ENCODE measurements around the gene HADHB. TPM values are rescaled to one million over a fixed set of nuclear protein-coding genes. Genes with fewer than 3 reads are reported as not detected.
A peak's percentile ranks its signal among the peaks of the same experiment; 100 is the strongest.

The HADHB gene
- total and polyA plus RNA-seq, 2 of the 13 experiments (the other 11 are each of a cell fraction or from before 2014, with no cell fraction given), result 112 to 238 TPM

GRCh38 chr2:26244309-26245230 lies at the start of gene HADHB, which contains the start of gene HADHA (continued):
- TF ChIP-seq, protein P1, sequence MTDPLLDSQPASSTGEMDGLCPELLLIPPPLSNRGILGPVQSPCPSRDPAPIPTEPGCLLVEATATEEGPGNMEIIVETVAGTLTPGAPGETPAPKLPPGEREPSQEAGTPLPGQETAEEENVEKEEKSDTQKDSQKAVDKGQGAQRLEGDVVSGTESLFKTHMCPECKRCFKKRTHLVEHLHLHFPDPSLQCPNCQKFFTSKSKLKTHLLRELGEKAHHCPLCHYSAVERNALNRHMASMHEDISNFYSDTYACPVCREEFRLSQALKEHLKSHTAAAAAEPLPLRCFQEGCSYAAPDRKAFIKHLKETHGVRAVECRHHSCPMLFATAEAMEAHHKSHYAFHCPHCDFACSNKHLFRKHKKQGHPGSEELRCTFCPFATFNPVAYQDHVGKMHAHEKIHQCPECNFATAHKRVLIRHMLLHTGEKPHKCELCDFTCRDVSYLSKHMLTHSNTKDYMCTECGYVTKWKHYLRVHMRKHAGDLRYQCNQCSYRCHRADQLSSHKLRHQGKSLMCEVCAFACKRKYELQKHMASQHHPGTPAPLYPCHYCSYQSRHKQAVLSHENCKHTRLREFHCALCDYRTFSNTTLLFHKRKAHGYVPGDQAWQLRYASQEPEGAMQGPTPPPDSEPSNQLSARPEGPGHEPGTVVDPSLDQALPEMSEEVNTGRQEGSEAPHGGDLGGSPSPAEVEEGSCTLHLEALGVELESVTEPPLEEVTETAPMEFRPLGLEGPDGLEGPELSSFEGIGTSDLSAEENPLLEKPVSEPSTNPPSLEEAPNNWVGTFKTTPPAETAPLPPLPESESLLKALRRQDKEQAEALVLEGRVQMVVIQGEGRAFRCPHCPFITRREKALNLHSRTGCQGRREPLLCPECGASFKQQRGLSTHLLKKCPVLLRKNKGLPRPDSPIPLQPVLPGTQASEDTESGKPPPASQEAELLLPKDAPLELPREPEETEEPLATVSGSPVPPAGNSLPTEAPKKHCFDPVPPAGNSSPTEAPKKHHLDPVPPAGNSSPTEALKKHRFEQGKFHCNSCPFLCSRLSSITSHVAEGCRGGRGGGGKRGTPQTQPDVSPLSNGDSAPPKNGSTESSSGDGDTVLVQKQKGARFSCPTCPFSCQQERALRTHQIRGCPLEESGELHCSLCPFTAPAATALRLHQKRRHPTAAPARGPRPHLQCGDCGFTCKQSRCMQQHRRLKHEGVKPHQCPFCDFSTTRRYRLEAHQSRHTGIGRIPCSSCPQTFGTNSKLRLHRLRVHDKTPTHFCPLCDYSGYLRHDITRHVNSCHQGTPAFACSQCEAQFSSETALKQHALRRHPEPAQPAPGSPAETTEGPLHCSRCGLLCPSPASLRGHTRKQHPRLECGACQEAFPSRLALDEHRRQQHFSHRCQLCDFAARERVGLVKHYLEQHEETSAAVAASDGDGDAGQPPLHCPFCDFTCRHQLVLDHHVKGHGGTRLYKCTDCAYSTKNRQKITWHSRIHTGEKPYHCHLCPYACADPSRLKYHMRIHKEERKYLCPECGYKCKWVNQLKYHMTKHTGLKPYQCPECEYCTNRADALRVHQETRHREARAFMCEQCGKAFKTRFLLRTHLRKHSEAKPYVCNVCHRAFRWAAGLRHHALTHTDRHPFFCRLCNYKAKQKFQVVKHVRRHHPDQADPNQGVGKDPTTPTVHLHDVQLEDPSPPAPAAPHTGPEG (CRISPR knock-in tag; IDR thresholded peaks at IDR 0.05), result peak; percentile 68; the same call in 1 of the 2 replicates
- TF ChIP-seq SIN3B (IDR thresholded peaks at IDR 0.05; ENCODE audit: low read length) (no peak), KDM2A (CRISPR knock-in tag; IDR thresholded peaks at IDR 0.05; ENCODE audit: borderline replicate concordance, low read depth) (peak; percentile 93), TOE1 (CRISPR knock-in tag; IDR thresholded peaks at IDR 0.05) (0 out of 2 replicates have a peak, but pooled peaks have one; percentile 34), ZNF501 (CRISPR knock-in tag; IDR thresholded peaks at IDR 0.05) (peak; percentile 96), CREBL2 (CRISPR knock-in tag; IDR thresholded peaks at IDR 0.05; ENCODE audit: borderline replicate concordance) (0 out of 2 replicates have a peak, but pooled peaks have one; percentile 8), ZNF510 (CRISPR knock-in tag; IDR thresholded peaks at IDR 0.05; ENCODE audit: low read depth) (no peak), SMC3 (IDR thresholded peaks at IDR 0.05; ENCODE audit: low read length) (peak; percentile 3; the same call in 1 of the 2 replicates), PHF21A (CRISPR knock-in tag; IDR thresholded peaks at IDR 0.05) (peak; percentile 93), KLF16 (CRISPR knock-in tag; IDR thresholded peaks at IDR 0.05) (peak in 1 of 2 experiments; percentile 84; a peak in 2 of 4 replicates), ZNF446 (CRISPR knock-in tag; IDR thresholded peaks at IDR 0.05) (0 out of 2 replicates have a peak, but pooled peaks have one; percentile 18), ATF7 (IDR thresholded peaks at IDR 0.05) (no peak), ATF7 (CRISPR knock-in tag; IDR thresholded peaks at IDR 0.05) (no peak; the same call in 1 of the 2 replicates), ZNF792 (CRISPR knock-in tag; IDR thresholded peaks at IDR 0.05) (peak; percentile 73)
- TF ChIP-seq, protein P2, sequence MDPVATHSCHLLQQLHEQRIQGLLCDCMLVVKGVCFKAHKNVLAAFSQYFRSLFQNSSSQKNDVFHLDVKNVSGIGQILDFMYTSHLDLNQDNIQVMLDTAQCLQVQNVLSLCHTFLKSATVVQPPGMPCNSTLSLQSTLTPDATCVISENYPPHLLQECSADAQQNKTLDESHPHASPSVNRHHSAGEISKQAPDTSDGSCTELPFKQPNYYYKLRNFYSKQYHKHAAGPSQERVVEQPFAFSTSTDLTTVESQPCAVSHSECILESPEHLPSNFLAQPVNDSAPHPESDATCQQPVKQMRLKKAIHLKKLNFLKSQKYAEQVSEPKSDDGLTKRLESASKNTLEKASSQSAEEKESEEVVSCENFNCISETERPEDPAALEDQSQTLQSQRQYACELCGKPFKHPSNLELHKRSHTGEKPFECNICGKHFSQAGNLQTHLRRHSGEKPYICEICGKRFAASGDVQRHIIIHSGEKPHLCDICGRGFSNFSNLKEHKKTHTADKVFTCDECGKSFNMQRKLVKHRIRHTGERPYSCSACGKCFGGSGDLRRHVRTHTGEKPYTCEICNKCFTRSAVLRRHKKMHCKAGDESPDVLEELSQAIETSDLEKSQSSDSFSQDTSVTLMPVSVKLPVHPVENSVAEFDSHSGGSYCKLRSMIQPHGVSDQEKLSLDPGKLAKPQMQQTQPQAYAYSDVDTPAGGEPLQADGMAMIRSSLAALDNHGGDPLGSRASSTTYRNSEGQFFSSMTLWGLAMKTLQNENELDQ (CRISPR knock-in tag; IDR thresholded peaks at IDR 0.05; ENCODE audit: borderline replicate concordance), result peak; percentile 65; the same call in 1 of the 2 replicates
- TF ChIP-seq, protein P3, sequence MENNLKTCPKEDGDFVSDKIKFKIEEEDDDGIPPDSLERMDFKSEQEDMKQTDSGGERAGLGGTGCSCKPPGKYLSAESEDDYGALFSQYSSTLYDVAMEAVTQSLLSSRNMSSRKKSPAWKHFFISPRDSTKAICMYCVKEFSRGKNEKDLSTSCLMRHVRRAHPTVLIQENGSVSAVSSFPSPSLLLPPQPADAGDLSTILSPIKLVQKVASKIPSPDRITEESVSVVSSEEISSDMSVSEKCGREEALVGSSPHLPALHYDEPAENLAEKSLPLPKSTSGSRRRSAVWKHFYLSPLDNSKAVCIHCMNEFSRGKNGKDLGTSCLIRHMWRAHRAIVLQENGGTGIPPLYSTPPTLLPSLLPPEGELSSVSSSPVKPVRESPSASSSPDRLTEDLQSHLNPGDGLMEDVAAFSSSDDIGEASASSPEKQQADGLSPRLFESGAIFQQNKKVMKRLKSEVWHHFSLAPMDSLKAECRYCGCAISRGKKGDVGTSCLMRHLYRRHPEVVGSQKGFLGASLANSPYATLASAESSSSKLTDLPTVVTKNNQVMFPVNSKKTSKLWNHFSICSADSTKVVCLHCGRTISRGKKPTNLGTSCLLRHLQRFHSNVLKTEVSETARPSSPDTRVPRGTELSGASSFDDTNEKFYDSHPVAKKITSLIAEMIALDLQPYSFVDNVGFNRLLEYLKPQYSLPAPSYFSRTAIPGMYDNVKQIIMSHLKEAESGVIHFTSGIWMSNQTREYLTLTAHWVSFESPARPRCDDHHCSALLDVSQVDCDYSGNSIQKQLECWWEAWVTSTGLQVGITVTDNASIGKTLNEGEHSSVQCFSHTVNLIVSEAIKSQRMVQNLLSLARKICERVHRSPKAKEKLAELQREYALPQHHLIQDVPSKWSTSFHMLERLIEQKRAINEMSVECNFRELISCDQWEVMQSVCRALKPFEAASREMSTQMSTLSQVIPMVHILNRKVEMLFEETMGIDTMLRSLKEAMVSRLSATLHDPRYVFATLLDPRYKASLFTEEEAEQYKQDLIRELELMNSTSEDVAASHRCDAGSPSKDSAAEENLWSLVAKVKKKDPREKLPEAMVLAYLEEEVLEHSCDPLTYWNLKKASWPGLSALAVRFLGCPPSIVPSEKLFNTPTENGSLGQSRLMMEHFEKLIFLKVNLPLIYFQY (CRISPR knock-in tag; IDR thresholded peaks at IDR 0.05; ENCODE audit: borderline replicate concordance), result peak; percentile 63; the same call in 1 of the 2 replicates
